Stimulated activated CD4-positive, alpha-beta T cell treated with anti-CD3 and anti-CD28 coated beads, Interleukin-12 subunit alpha, Interleukin-12 subunit beta, amount 100 ng/mL, for 48 hours (primary cell): ENCODE measurements around the gene C3.
"Not testable (repeated sequence)": the region's sequence is repeated elsewhere in the genome, so short reads cannot be mapped to it uniquely, and the experiment has no call there.

Experiments used
- DNase-seq, 3 donors: peaks; one replicate each; pipeline ENCODE4 v3.0.0-alpha.2; 2020; ENCODE audit warnings: low read depth in 2 of 3, low spot score in 1 of 3

Gene C3

GRCh38 chr19:6713773-6714692 lies 6.4 kb downstream of the C3 start:
- DNase-seq, result no peak

- no peak for DNase-seq
These were observed 7.5 kb downstream of the C3 start for GRCh38 chr19:6712692-6713670.

- no peak for DNase-seq
These were observed 8.2 kb downstream of the C3 start for GRCh38 chr19:6712231-6712630.

GRCh38 chr19:6711605-6712004 lies 8.8 kb downstream of the C3 start:
- DNase-seq, result no peak

GRCh38 chr19:6711078-6711361 lies 9.4 kb downstream of the C3 start:
- no peak for DNase-seq

- DNase-seq, result no peak
These were observed 10.0 kb downstream of the C3 start for GRCh38 chr19:6710273-6711077.

GRCh38 chr19:6709549-6709948 lies 10.9 kb downstream of the C3 start:
- no peak for DNase-seq

GRCh38 chr19:6708913-6709312 lies 11.5 kb downstream of the C3 start:
- not testable (repeated sequence) for DNase-seq

GRCh38 chr19:6708346-6708745 lies 12.1 kb downstream of the C3 start:
- no peak for DNase-seq

- no peak for DNase-seq
These were observed 12.8 kb downstream of the C3 start for GRCh38 chr19:6707658-6708018.

GRCh38 chr19:6707011-6707657 lies 13.3 kb downstream of the C3 start:
- DNase-seq, result no peak

GRCh38 chr19:6706633-6706958 lies 13.9 kb downstream of the C3 start:
- no peak for DNase-seq

GRCh38 chr19:6705931-6706632 lies 14.4 kb downstream of the C3 start:
- no peak for DNase-seq

GRCh38 chr19:6700586-6701316 lies 19.7 kb downstream of the C3 start:
- DNase-seq, result no peak

GRCh38 chr19:6699935-6700334 lies 20.5 kb downstream of the C3 start:
- no peak for DNase-seq

GRCh38 chr19:6697291-6697690 lies 23.2 kb downstream of the C3 start:
- no peak for DNase-seq

- DNase-seq, result no peak
These were observed 24.1 kb downstream of the C3 start for GRCh38 chr19:6696239-6696820.

- DNase-seq, result no peak
These were observed 26.2 kb downstream of the C3 start for GRCh38 chr19:6694147-6694815.

GRCh38 chr19:6693681-6694080 lies 26.8 kb downstream of the C3 start:
- DNase-seq, result no peak
